Small intestine (tissue), 16 donors: ENCODE results near the gene PPP2R5A. TPM values are rescaled to one million over a fixed set of nuclear protein-coding genes. Genes with fewer than 3 reads are reported as not detected.
A peak's percentile ranks its signal among the peaks of the same experiment; 100 is the strongest.

Experiments used
- DNase-seq, 2 donors: peaks; one replicate each; pipeline versions ENCODE4 v3.0.0 to v3.0.0-alpha.2; 2013
- FAIRE-seq: peaks from 2 replicates; lab custom pipeline; 2012; peaks lifted over from hg19 to GRCh38; lab: Jason Lieb, UNC
- H3K27ac ChIP-seq, 3 donors: one replicate each; pipeline ENCODE4 v1.5.1; 2013; ENCODE audit warnings: low read length in 2 of 3, mild to moderate bottlenecking in 2 of 3, control low read depth in 1 of 3, inconsistent platforms in 1 of 3, low read depth in 1 of 3, moderate library complexity in 1 of 3
- H3K27me3 ChIP-seq, 3 donors: one replicate each; pipeline ENCODE4 v1.6.1; 2013; ENCODE audit warnings: low read length in 3 of 3, inconsistent platforms in 1 of 3; ENCODE audit not compliant: control insufficient read depth in 3 of 3, insufficient read depth in 3 of 3
- H3K36me3 ChIP-seq, 3 donors: one replicate each; pipeline ENCODE4 v1.6.1; 2013; ENCODE audit warnings: low read length in 3 of 3, inconsistent platforms in 1 of 3, low read depth in 1 of 3, mild to moderate bottlenecking in 1 of 3, moderate library complexity in 1 of 3; ENCODE audit not compliant: control insufficient read depth in 3 of 3, insufficient read depth in 2 of 3
- H3K4me1 ChIP-seq, 3 donors: one replicate each; pipeline ENCODE4 v1.6.1; 2013; ENCODE audit warnings: low read length in 2 of 3, inconsistent platforms in 1 of 3, low read depth in 1 of 3, mild to moderate bottlenecking in 1 of 3, moderate library complexity in 1 of 3; ENCODE audit not compliant: control insufficient read depth in 3 of 3, insufficient read depth in 2 of 3
- H3K4me3 ChIP-seq, 3 donors: one replicate each; pipeline ENCODE4 v1.5.1; 2013; ENCODE audit warnings: low read length in 3 of 3, control low read depth in 1 of 3, inconsistent platforms in 1 of 3, low read depth in 1 of 3, mild to moderate bottlenecking in 1 of 3, moderate library complexity in 1 of 3
- H3K9me3 ChIP-seq, 2 donors: one replicate each; pipeline ENCODE4 v1.6.1; 2013; ENCODE audit warnings: low read depth in 1 of 2, low read length in 1 of 2; ENCODE audit not compliant: control insufficient read depth in 2 of 2, insufficient read depth in 1 of 2
- WGBS, 3 donors: extraction: QIAGEN DNeasy Blood & Tissue Kit; methylation state at CpG; one replicate each; pipeline ENCODE4 v1.1.7; 2013; 5-methylcytosine and 5-hydroxymethylcytosine counted together
- long read RNA-seq, 10 donors: transcript quantifications; one replicate each; lab custom pipeline, GENCODE V29; 2026
- polyA plus RNA-seq, 4 donors: library from polyadenylated mRNA; stranded (reverse) in 3 of 4; unstranded in 1 of 4; fragments of 200-250 nt in 3 of 4; fragments of 120-200 nt in 1 of 4; gene quantifications; one replicate each; pipeline versions ENCODE4 v1.2.1 to v1.2.3, GENCODE V29; 2013
- donor health status: healthy with polysubstance abuse.
- donor health status: control.
- donor health status: control.
- donor health status: Bipolar disorder and iron deficiency.
- donor health status: healthy.

PPP2R5A gene
- 10 to 100 TPM; 33.0 to 45.4 (median 40.6) TPM for polyA plus RNA-seq
- long read RNA-seq, donor 1, result 0 reads
- long read RNA-seq, donor 2, partial matches to known transcripts, result 0 of 4 reads
- long read RNA-seq, donor 2, other reads (novel, unspliced or antisense), result 0 of 4 reads
- long read RNA-seq, donor 3, partial matches to known transcripts, result 5 of 8 reads
- long read RNA-seq, donor 3, other reads (novel, unspliced or antisense), result 0 of 8 reads
- long read RNA-seq, donor 4, result 0 reads
- long read RNA-seq, donor 5, partial matches to known transcripts, result 16 of 18 reads
- long read RNA-seq, donor 5, other reads (novel, unspliced or antisense), result 0 of 18 reads
- long read RNA-seq, donor 6, partial matches to known transcripts, result 0 of 4 reads
- long read RNA-seq, donor 6, other reads (novel, unspliced or antisense), result 0 of 4 reads
- long read RNA-seq, donor 7, result 0 reads
- long read RNA-seq, donor 8, result 0 reads
- long read RNA-seq, donor 9, partial matches to known transcripts, result 0 of 1 reads
- long read RNA-seq, donor 9, other reads (novel, unspliced or antisense), result 0 of 1 reads
- long read RNA-seq, donor 10, partial matches to known transcripts, result 0 of 4 reads
- long read RNA-seq, donor 10, other reads (novel, unspliced or antisense), result 0 of 4 reads

DNA sequence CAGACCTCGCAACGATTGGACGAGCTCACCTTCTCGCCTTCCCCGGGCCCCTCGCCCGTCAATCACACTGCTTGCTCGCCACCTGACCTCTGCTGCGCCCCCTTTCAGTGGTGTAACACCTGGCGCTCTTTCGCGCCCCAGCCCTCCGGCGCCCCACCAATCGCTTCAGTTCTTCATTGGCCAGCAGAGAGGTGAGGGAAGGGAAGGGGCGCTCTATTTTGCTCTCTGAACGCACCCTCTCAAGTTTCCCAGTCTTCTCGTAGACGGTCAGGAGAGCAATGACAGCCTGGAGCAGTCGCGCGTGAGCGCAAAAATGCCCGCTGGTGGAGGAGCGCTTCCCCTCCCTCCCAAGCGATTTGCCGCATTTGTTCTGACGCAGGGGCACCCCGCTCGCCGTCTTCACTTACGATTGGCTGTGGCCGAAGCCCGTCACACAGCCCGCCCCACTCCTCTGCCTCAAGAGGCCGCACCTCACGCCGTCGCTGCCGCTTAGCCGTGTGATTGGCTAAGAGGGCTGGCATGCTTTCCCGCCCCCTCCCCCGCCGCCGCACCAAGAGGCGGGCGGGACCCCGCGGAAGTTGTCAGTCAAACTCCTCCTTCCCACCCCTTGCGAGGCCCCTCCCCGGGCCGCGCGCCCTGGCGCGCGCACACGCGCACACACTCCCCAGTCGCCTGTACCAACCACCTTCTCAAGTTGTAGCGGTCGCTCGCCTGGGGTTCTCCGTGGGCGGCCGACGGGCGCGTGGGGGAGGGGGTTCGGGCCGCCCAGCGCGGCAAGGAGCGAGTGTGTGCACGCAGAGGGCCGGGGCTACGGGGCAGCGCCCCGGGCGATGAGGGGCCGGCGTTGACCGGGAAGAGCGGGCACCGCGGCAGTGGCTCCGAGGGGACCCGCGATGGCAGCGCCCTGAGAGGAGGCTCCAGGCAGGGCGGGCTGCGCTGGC, at the start of gene PPP2R5A:
PPP2R5A (plus strand) TSS at position 667 of the 941 bp plus-strand sequence. CDS start 701 bp downstream, outside the sequence.
- DNase-seq, result peak; percentile 99 to 100
- no peak for FAIRE-seq
- WGBS, 3 donors, result 0 to 1% (median 1%) methylated on average over 40 to 92 of the region's 92 CpGs
- no peaks in the 10 kb centered on the region for H3K36me3 ChIP-seq
- H3K4me3 ChIP-seq, result peak within 1 kb of the TSS; percentile 88 to 97 (median 91)
- H3K9me3 ChIP-seq, result no peaks in the 10 kb centered on the region
- H3K27me3 ChIP-seq, result no peaks in the 10 kb centered on the region
- peak within 1 kb of the TSS; percentile 98 to 100 (median 99) for H3K27ac ChIP-seq
- H3K4me1 ChIP-seq, result peaks cover 0 to 12% (median 7%) of the 10 kb centered on the region in 3 donors

- DNase-seq, result peak; percentile 68 to 76
- FAIRE-seq, result no peak
- H3K4me1 ChIP-seq, result peaks cover 2 to 37% (median 11%) of the 10 kb centered on the region in 3 donors
Measured at GRCh38 chr1:212235857-212236256, 49.4 kb upstream of the PPP2R5A start.

DNA sequence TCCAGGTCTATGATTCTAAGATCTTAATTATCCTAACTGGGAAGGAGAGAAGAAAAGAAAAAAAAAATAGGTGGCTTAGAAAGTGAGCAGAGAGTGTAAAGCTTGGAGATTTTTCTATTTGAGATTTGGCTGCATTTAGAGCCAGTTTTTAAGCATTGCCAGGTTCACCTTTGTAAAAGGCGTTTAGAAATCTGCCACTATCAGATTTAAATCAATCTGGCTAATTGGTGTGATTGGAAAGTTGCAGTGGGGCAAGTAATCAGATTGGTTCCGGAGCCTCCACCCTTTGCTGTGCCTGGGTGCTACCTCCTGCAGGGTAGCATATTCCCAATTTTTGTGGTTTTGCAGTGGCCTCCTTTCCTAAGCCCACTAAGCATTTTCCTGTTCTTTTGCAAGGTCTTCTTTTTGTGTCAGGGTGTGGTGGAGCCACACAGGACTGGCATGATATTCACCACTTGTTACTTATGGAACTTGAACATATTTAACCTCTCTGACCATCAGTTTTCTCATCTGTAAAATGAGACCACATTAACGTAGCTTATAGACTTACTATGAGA, 48.5 kb upstream of the PPP2R5A start:
- Histone ChIP-seq H3K9me3 (no peaks in the 10 kb centered on the region), H3K36me3 (no peaks in the 10 kb centered on the region), H3K27ac (peak overlapping the region in 1 of 3 donors; percentile 64), H3K4me1 (peaks cover 2 to 45% (median 11%) of the 10 kb centered on the region in 3 donors), H3K4me3 (no peak overlapping the region), H3K27me3 (no peaks in the 10 kb centered on the region)
- FAIRE-seq (no peak), DNase-seq (no peak)
- 66 to 80% (median 77%) methylated on average over 3 of the region's 3 CpGs for WGBS, 3 donors

More at GRCh38 chr1:212235857-212236256, 49.4 kb upstream of the PPP2R5A start:
- Histone ChIP-seq H3K36me3 (no peaks in the 10 kb centered on the region), H3K9me3 (no peaks in the 10 kb centered on the region), H3K4me3 (no peak overlapping the region), H3K27ac (peak overlapping the region in 2 of 3 donors; percentile 11 to 64), H3K27me3 (no peaks in the 10 kb centered on the region)
- WGBS, 3 donors, result 12 to 66% (median 42%) methylated on average over 5 of the region's 5 CpGs

DNA sequence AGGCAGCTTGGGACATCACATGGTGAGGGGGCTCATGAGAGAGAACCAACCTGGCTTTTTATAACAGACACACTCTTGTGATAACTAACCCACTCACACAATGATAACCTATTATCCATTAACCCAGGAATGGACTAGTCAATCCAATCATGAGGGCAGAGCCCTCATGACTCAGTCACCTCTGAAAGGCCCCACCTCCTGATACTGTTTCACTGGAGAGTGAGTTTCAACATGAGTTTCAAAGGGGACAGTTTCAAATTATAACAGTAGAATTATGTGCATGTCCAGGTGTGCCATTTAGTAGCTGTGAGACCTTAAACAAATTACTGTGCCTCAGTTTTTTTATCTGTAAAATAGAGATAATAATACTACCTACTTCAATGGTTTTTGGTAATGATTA, 47.6 kb upstream of the PPP2R5A start:
- Histone ChIP-seq H3K4me3 (no peak overlapping the region), H3K27ac (peak overlapping the region in 1 of 3 donors; percentile 68), H3K27me3 (no peaks in the 10 kb centered on the region), H3K36me3 (no peaks in the 10 kb centered on the region), H3K9me3 (no peaks in the 10 kb centered on the region), H3K4me1 (peaks cover 2 to 45% (median 11%) of the 10 kb centered on the region in 3 donors)
- peak; percentile 82 to 86 for DNase-seq
- no peak for FAIRE-seq

DNA sequence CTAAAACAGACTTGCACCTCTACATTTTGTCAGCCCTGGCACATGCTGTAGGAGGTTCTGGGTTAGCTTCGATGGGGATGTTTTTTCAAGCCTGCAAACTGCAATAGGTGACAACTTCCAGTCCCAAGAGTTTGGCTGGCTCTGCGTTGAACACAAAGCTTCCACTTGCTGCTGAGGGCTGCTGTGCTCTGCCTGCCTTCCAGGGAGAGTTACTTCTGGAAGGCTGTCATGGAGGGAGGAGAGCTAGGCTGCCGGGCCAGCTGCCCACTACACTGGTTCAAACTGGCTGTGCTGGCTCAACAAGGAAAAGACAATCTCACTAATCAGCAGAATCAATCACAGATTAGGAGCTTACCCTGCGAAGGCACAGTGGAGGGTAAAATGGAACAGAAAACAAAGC, 46.7 kb upstream of the PPP2R5A start:
- no peaks in the 10 kb centered on the region for H3K9me3 ChIP-seq
- WGBS, 3 donors, result 48 to 53% (median 49%) methylated on average over 4 of the region's 4 CpGs
- FAIRE-seq (no peak), DNase-seq (no peak)
- no peaks in the 10 kb centered on the region for H3K36me3 ChIP-seq
- H3K4me3 ChIP-seq, result no peak overlapping the region
- H3K27me3 ChIP-seq, result no peaks in the 10 kb centered on the region
- H3K27ac ChIP-seq, result peak overlapping the region in 2 of 3 donors; percentile 6 to 68
- peaks cover 2 to 45% (median 11%) of the 10 kb centered on the region in 3 donors for H3K4me1 ChIP-seq

DNA sequence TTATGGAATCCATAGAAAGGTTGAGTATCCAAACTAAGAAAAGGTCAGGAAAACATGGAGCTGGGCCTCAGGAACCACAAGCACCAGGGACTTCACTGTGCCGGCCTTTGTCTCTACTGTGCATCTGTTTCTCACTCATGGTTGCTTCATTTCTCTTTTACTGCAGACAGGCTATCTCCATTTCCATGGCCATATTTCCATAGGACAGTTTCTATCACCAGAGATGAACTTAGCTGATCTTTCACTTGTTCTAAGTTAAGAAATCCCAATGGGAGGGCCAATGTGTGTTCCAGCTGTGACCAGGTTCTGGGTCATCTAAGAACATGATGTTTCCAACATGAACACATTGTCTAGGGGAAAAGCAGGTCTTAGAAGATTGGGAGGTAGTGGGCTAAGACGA, 43.7 kb upstream of the PPP2R5A start:
- Histone ChIP-seq H3K27ac (no peak overlapping the region), H3K4me1 (peaks cover 0 to 35% (median 7%) of the 10 kb centered on the region in 3 donors)
- 84 to 91% (median 88%) methylated on average over 2 of the region's 2 CpGs for WGBS, 3 donors

GRCh38 chr1:212241957-212242287, 43.3 kb upstream of the PPP2R5A start:
- Histone ChIP-seq H3K9me3 (no peaks in the 10 kb centered on the region), H3K36me3 (no peaks in the 10 kb centered on the region), H3K4me1 (peaks cover 0 to 30% (median 4%) of the 10 kb centered on the region in 3 donors), H3K4me3 (no peak overlapping the region), H3K27ac (no peak overlapping the region), H3K27me3 (no peaks in the 10 kb centered on the region)
- no peak for FAIRE-seq
- DNase-seq, result no peak
- WGBS, 3 donors, result 85 to 97% (median 90%) methylated on average over 4 of the region's 4 CpGs

More for the DNA sequence above, 43.7 kb upstream of the PPP2R5A start:
- H3K4me3 ChIP-seq, result no peak overlapping the region
- DNase-seq (no peak), FAIRE-seq (no peak)
- H3K27me3 ChIP-seq, result no peaks in the 10 kb centered on the region
- H3K9me3 ChIP-seq, result no peaks in the 10 kb centered on the region
- no peaks in the 10 kb centered on the region for H3K36me3 ChIP-seq
